Omental fat pad (tissue), 4 donors: ENCODE data around the gene NAALADL2. TPM values are rescaled to one million over a fixed set of nuclear protein-coding genes. Genes with fewer than 3 reads are reported as not detected.

Source experiments
- ATAC-seq: fragments of 150-250 bp; one replicate; pipeline ENCODE4 v1.9.1; 2016; ENCODE audit warnings: mild to moderate bottlenecking, moderate library complexity; ENCODE audit not compliant: low FRiP score
- DNase-seq: peaks from one replicate; pipeline ENCODE4 v3.0.0-alpha.2; 2019; ENCODE audit warnings: low spot score
- CTCF ChIP-seq, 3 donors: fragments of 450-650 bp; IDR thresholded peaks; one replicate each; pipeline ENCODE4 v1.5.1; 2016 to 2017; ENCODE audit warnings: antibody characterized with exemption in 3 of 3, mild to moderate bottlenecking in 3 of 3, moderate library complexity in 2 of 3
- total RNA-seq, 4 donors: library from RNA; depleted of rRNA; stranded (reverse); fragments of >200 nt; gene quantifications; one replicate each; pipeline ENCODE4 v1.1.0, GENCODE V29; 2016

The NAALADL2 gene
- total RNA-seq, 4 donors from 2014 or later, result 6.5 to 15.1 (median 8.0) TPM

- ATAC-seq (no peak), DNase-seq (no peak)
- no peak for TF ChIP-seq CTCF (IDR thresholded peaks at IDR 0.05)
Measured at GRCh38 chr3:175476489-175476888, 617.4 kb downstream of the NAALADL2 start.

- no peak for TF ChIP-seq CTCF (IDR thresholded peaks at IDR 0.05)
- DNase-seq (no peak), ATAC-seq (no peak)
Measured at GRCh38 chr3:175477651-175478224, 618.6 kb downstream of the NAALADL2 start.

- TF ChIP-seq CTCF (IDR thresholded peaks at IDR 0.05), result no peak
- ATAC-seq (no peak), DNase-seq (no peak)
Measured at GRCh38 chr3:175478301-175478700, 619.2 kb downstream of the NAALADL2 start.

- ATAC-seq (no peak), DNase-seq (no peak)
- TF ChIP-seq CTCF (IDR thresholded peaks at IDR 0.05), result no peak
Measured at GRCh38 chr3:175479175-175479574, 620.0 kb downstream of the NAALADL2 start.

- ATAC-seq (no peak), DNase-seq (no peak)
- TF ChIP-seq CTCF (IDR thresholded peaks at IDR 0.05), result no peak
Measured at GRCh38 chr3:175479800-175480199, 620.7 kb downstream of the NAALADL2 start.

- DNase-seq, result no peak
- TF ChIP-seq CTCF (IDR thresholded peaks at IDR 0.05), result no peak
- ATAC-seq, result no peak
Measured at GRCh38 chr3:175484666-175485065, 625.5 kb downstream of the NAALADL2 start.

- TF ChIP-seq CTCF (IDR thresholded peaks at IDR 0.05), result no peak
- ATAC-seq, result no peak
- DNase-seq, result no peak
Measured at GRCh38 chr3:175485436-175485835, 626.3 kb downstream of the NAALADL2 start.
